ENCODE data around the gene PIM2.

GRCh38 chrX:48894891-48895290, 23.9 kb downstream of the PIM2 start:
- TF ChIP-seq EP300 (IDR thresholded peaks at IDR 0.05; ENCODE audit: low read length) (no peak), ETV5 (CRISPR knock-in tag; IDR thresholded peaks at IDR 0.05; ENCODE audit: low read depth) (no peak), CTCF (IDR thresholded peaks at IDR 0.05 in 2 of 3, conservative IDR thresholded peaks at IDR 0.05 in 1 of 3; ENCODE audit: insufficient read depth in 2 of 3, low read depth in 1 of 3, low read length in 3 of 3) (no peak), MAFK (IDR thresholded peaks at IDR 0.05; ENCODE audit: low read length) (no peak), POLR2AphosphoS5 (IDR thresholded peaks at IDR 0.05; ENCODE audit: control insufficient read depth, insufficient read depth, low read depth, low read length) (no peak), RNF219 (CRISPR knock-in tag; IDR thresholded peaks at IDR 0.05) (no peak), SIN3A (IDR thresholded peaks at IDR 0.05; ENCODE audit: borderline replicate concordance in 2 of 2, control insufficient read depth in 1 of 2, low read depth in 2 of 2, low read length in 2 of 2) (no peak), NFE2L1 (tag; IDR thresholded peaks at IDR 0.05; ENCODE audit: borderline replicate concordance, low read depth) (no peak), KAT8 (IDR thresholded peaks at IDR 0.05; ENCODE audit: low read depth) (no peak)

All from K562 (cell line).